ENCODE measurements around the gene CEBPA. TPM values are rescaled to one million over a fixed set of nuclear protein-coding genes. Genes with fewer than 3 reads are reported as not detected.

The CEBPA gene
- total and polyA plus RNA-seq, 2 experiments from 2014 or later, result 0.50 to 2.6 TPM

GRCh38 chr19:33267706-33268105 lies 34.6 kb downstream of the CEBPA start (continued):
- TF ChIP-seq ZNF462 (CRISPR knock-in tag; IDR thresholded peaks at IDR 0.05) (no peak), ETS1 (IDR thresholded peaks at IDR 0.05) (no peak), ZNF114 (CRISPR knock-in tag; IDR thresholded peaks at IDR 0.05) (no peak), EZH2 (IDR thresholded peaks at IDR 0.05; ENCODE audit: low read depth, unreplicated experiment) (no peak), JUNB (IDR thresholded peaks at IDR 0.05; ENCODE audit: unreplicated experiment) (no peak), CREB1 (CRISPR knock-in tag; IDR thresholded peaks at IDR 0.05; ENCODE audit: low read depth) (no peak), POLR2AphosphoS5 (IDR thresholded peaks at IDR 0.05; ENCODE audit: low read depth) (no peak)

GRCh38 chr19:33266974-33267484 lies 35.3 kb downstream of the CEBPA start:
- Histone ChIP-seq H2AFZ (no peak overlapping the region), H3K27ac (ENCODE audit: low read depth) (no peak overlapping the region), H3K4me3 (no peak overlapping the region), H3K9me2 (ENCODE audit: insufficient read depth) (no peaks in the 10 kb centered on the region), H3F3A (replicated peaks; ENCODE audit: low read depth) (no peaks in the 10 kb centered on the region), H3K4me1 (ENCODE audit: insufficient read depth) (no peaks in the 10 kb centered on the region), H3K27me3 (ENCODE audit: insufficient read depth) (no peaks in the 10 kb centered on the region), H3K79me2 (replicated peaks; ENCODE audit: insufficient read depth) (no peaks in the 10 kb centered on the region), H4K20me1 (replicated peaks; ENCODE audit: insufficient read depth) (no peaks in the 10 kb centered on the region), H3K36me3 (ENCODE audit: insufficient read depth) (no peaks in the 10 kb centered on the region), H3K4me2 (no peak overlapping the region)
- Mint-ChIP-seq H3K36me3 (ENCODE audit: low read depth) (no peaks in the 10 kb centered on the region; the same call in 2 of the 3 replicates), H3K9me3 (no peaks in the 10 kb centered on the region; the same call in 2 of the 3 replicates), H3K4me3 (no peak overlapping the region), H3K27me3 (ENCODE audit: insufficient read depth, low read depth, poor library complexity) (peaks cover 12% of the 10 kb centered on the region), H3K4me1 (peaks cover 1% of the 10 kb centered on the region; the same call in 1 of the 3 replicates), H3K27ac (no peak overlapping the region)
- ATAC-seq (no peak), DNase-seq (ENCODE audit: low spot score) (no peak)
- TF ChIP-seq JUNB (IDR thresholded peaks at IDR 0.05; ENCODE audit: unreplicated experiment), result no peak
- TF ChIP-seq ZNF114 (CRISPR knock-in tag; IDR thresholded peaks at IDR 0.05), result no peak
- TF ChIP-seq ZNF331 (CRISPR knock-in tag; IDR thresholded peaks at IDR 0.05; ENCODE audit: low read depth), result no peak
- TF ChIP-seq CREB1 (CRISPR knock-in tag; IDR thresholded peaks at IDR 0.05; ENCODE audit: low read depth), result no peak
- TF ChIP-seq ETS1 (IDR thresholded peaks at IDR 0.05), result no peak
- TF ChIP-seq STAT1 (IDR thresholded peaks at IDR 0.05; ENCODE audit: unreplicated experiment), result no peak
- TF ChIP-seq POLR2AphosphoS5 (IDR thresholded peaks at IDR 0.05; ENCODE audit: low read depth), result no peak
- TF ChIP-seq EZH2phosphoT487 (IDR thresholded peaks at IDR 0.05; ENCODE audit: unreplicated experiment), result no peak

All from GM23338 (cell line).